Subcutaneous adipose tissue (tissue), 4 donors: ENCODE measurements around the gene OR51D1. TPM values are rescaled to one million over a fixed set of nuclear protein-coding genes. Genes with fewer than 3 reads are reported as not detected.

Source experiments
- total RNA-seq, 4 donors: library from RNA; depleted of rRNA; stranded (reverse); fragments of >200 nt; gene quantifications; one replicate each; pipeline ENCODE4 v1.1.0, GENCODE V29; 2016
- TF ChIP-seq, protein P1 (sequence below): fragments of 450-650 bp; IDR thresholded peaks from one replicate; pipeline ENCODE4 v1.5.1; 2016; ENCODE audit warnings: low read depth, mild to moderate bottlenecking, control low read depth, antibody characterized with exemption, moderate library complexity

Gene OR51D1, protein sequence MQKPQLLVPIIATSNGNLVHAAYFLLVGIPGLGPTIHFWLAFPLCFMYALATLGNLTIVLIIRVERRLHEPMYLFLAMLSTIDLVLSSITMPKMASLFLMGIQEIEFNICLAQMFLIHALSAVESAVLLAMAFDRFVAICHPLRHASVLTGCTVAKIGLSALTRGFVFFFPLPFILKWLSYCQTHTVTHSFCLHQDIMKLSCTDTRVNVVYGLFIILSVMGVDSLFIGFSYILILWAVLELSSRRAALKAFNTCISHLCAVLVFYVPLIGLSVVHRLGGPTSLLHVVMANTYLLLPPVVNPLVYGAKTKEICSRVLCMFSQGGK
- not detected for total RNA-seq

DNA sequence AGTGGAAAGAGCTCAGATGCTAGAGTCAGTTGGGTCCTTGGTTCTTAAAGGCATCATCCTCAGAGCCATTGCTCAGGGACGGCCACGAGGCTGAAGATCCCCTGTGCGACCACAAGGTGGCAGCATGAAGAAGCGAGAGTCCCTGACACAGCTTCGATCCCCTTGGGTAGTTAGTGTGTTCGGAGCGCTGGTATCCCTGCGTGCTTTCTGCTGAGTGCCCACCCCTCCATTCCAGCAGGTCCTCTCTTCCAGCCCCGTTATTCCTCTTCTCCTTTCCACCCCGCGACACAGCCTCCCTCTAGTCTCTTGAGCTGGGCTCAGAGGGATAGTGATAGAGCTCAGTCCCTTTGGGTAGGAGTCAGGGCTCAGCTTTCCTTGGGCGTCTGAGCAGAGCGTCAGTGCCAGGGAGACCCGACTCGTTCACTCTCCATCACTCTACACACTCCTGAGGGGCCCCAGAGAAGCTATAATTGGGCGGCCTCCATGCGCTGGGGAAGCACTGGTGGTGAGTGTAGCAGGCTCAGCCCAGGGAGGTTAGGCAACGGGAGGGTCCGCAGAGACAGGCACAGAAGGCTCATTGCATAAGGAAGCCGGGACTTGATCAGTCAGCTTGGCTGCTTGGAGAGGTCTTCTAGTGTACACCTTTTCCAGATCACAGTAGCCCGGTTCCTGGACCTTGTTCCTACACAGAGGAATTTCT, at the start of gene OR51D1:
TSS of gene OR51D1 (plus strand) at position 516 of the 700 bp plus-strand sequence. CDS start 2,314 bp downstream, outside the sequence.
- TF ChIP-seq, protein P1, sequence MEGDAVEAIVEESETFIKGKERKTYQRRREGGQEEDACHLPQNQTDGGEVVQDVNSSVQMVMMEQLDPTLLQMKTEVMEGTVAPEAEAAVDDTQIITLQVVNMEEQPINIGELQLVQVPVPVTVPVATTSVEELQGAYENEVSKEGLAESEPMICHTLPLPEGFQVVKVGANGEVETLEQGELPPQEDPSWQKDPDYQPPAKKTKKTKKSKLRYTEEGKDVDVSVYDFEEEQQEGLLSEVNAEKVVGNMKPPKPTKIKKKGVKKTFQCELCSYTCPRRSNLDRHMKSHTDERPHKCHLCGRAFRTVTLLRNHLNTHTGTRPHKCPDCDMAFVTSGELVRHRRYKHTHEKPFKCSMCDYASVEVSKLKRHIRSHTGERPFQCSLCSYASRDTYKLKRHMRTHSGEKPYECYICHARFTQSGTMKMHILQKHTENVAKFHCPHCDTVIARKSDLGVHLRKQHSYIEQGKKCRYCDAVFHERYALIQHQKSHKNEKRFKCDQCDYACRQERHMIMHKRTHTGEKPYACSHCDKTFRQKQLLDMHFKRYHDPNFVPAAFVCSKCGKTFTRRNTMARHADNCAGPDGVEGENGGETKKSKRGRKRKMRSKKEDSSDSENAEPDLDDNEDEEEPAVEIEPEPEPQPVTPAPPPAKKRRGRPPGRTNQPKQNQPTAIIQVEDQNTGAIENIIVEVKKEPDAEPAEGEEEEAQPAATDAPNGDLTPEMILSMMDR = no peak

DNA sequence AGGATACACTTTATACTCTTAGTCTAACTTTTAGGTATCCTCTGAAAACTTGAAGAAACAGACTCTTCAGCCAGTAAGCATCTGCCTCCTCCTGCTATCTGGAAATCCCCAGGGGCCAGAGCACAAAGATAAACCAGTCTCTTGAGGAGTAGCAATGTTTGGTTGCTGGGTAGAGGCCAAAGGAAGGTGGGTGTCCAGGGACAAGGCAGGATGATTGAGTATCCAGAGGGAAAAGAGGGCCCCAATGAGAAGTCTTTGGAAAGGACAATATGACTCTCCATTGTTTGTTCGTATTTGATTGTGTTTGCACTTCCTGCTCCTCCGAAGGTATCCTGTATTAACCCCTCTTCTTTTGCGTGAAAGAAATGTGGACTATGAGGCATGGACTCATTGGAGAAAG, 48.3 kb upstream of the OR51D1 start:
- TF ChIP-seq, protein P1 = no peak

DNA sequence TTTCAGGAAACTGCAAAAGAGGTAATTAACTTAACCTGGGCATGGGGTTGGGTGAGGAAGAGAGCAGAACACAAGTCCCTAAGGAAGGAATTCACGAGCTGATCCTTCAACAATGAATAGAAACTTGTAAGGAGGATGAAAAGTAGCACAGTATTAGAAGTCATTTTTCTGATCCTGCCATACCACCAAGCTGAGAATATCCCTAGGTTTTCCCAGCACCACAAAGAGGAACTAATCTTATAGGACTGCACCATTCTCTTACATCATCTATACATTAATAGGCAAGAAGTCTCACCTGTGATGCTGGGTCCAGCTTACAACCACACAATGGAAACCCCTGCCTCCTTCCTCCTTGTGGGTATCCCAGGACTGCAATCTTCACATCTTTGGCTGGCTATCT, 43.5 kb upstream of the OR51D1 start, which contains the start of gene OR52I1:
TSS of gene OR52I1 (plus strand) at position 301 of the 400 bp plus-strand sequence. CDS start at position 301, 0 bp downstream.
- TF ChIP-seq, protein P1 = no peak

DNA sequence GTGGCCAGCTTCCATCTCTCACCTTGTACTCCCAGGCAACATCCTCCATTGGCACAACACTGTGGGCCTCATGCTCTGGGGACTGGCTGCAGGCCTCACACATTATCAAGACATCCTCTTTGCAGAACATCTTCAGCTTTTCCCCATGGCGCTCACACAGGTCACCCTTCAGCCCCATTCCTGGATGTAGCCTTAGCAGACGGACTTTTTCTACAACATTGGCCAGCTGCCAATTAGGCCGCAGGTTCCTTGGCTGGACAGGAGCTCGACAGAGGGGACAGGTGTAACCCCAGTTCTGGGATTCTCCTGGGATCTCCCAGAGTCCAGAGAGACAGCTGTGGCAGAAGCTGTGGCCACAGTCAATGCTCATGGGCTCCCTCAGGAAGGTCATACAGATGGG, 32.2 kb upstream of the OR51D1 start:
- TF ChIP-seq, protein P1 = no peak

DNA sequence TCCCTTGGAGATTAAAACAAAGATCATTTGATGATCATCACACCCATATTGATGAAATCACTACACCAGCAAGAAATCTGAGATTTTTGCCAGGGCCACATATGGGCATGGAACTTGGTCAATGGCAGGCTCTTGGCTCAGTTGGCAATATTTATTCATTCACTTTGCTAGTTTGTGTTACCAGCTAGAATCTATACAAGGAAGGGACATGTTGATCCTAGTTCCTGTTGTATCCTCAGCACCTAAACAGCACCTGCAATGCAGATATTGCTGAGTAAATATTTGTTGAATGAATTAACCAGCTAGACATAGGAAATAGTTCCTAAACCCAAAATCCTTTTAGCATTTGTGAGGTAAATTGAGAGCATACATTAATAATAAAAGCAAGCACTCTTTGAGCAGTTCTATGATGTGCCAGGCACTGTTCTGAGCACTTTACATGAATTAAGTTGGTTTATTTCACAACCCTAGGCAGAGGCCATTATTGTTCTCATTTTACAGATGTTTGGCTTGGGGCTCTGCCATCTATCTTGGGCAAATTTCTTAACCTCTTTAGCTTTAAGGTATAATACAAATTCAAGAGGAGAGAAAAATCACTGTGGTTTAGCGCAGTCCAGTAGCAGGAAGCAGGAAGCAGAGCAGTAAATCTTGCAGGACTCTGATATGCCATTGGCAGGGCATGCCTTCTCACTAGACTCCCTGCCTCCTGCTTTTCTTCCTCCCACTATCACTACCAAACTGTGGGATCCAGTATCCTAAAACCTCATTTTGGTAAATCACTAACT, 30.9 kb upstream of the OR51D1 start:
- TF ChIP-seq, protein P1 = no peak

DNA sequence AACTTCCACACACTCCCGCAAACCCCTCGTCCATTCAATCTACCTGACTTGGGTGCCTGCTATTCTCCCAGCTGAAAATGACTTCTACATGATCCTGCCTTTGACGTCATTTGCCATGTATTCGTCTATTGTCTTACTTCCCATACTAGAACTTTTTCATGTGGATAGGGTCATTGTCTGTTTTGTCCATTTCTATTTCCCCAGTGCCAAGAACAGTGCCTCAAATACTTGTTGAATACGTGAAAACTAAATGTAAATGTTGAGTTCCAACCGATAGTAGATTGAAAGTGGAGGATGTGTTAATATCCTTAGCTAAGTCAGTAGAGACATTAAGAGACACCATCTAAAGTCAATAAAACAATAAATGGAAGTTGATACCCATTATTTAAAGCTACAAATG, 30.2 kb upstream of the OR51D1 start:
- TF ChIP-seq, protein P1 = no peak
